Limb (tissue), 2 donors: ENCODE results near the gene USP49.
"Not testable (repeated sequence)": the region's sequence is repeated elsewhere in the genome, so short reads cannot be mapped to it uniquely, and the experiment has no call there.

Experiments
- DNase-seq, 2 donors: peaks; one replicate each; pipeline ENCODE4 v3.0.0-alpha.2; 2016; ENCODE audit errors: extremely low spot score in 2 of 2

Gene USP49

DNA sequence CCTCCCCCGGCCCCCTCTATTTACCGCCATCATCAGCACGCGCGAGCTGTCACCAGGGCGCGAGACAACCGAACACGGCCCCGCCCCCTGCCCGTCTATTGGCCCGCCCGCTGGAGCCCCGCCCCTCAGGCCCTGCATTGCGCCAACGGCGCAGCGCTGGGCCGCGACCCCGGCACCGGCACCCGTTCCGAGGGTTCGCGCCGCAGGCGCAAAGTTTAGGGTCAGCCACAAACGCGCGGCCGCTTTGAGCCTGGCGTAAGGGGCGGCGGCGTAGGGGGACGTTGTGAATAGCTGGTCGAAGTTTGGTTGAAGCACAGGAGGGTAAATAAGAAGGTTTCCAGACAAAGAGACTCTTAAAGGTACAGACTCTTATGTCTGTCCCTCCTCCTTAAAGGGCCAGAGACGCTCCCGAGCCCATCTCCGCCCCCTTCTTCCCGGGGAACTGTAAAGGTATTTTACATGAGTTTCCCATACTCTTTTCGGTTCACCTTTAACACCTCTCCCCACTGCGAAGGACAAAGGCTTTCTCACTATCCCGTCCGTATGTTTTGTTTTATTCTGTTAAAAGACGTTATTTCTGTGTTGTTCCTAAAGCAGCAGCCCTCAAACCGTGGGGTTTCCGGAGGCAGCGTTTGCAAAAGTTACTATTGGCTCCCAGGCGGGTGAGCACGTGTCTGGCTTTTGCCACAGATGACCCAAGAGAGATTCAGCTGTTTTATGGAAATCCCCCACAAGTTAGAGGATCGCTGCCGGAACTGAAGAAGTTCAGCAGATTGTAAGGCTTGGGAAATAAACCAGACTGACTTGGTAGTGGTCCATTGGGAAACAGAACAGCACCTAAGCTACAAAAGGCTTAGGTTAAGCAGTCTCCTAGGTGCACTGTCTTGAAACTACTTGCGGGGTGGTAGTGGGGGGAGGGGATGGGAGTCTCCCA, at the start of gene USP49:
Gene USP49 (minus strand): TSS at position 76 of the 934 bp plus-strand sequence. CDS start 88,392 bp downstream, outside the sequence.
- DNase-seq: peak; percentile 91 to 97

DNA sequence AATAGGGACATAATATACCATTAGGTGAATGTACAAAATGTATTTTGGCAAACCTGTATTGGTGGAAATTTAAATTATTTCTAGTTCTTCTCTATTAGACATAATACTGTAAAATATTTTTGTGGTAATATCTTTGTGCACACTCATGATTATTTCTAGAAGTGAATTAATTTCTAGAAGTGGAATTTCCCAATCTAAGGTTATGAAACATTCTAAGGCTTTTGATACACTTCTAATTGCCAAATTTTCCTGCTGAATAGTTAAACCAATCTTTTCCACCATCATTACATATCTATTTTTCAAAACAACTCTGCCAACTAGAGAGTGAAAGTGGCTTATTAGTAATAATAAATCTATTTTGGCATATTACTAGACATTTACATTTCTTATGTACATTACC, 48.3 kb upstream of the USP49 start:
- DNase-seq: no peak

DNA sequence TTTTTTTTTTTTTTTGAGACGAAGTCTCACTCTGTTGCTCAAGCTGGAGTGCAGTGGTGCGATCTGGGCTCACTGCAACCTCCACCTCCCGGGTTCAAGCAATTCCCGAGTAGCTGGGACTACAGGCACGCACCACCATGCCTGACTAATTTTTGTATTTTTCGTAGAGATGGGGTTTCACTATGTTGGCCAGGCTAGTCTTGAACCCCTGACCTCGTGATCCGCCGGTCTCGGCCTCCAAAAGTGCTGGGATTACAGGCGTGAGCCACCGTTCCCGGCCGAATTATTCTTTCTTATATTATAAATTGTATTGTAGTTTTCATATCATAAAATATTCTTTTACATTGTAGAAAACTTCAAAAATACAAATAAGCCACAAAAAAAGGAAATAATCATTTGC, 47.7 kb upstream of the USP49 start:
- DNase-seq: not testable (repeated sequence)

DNA sequence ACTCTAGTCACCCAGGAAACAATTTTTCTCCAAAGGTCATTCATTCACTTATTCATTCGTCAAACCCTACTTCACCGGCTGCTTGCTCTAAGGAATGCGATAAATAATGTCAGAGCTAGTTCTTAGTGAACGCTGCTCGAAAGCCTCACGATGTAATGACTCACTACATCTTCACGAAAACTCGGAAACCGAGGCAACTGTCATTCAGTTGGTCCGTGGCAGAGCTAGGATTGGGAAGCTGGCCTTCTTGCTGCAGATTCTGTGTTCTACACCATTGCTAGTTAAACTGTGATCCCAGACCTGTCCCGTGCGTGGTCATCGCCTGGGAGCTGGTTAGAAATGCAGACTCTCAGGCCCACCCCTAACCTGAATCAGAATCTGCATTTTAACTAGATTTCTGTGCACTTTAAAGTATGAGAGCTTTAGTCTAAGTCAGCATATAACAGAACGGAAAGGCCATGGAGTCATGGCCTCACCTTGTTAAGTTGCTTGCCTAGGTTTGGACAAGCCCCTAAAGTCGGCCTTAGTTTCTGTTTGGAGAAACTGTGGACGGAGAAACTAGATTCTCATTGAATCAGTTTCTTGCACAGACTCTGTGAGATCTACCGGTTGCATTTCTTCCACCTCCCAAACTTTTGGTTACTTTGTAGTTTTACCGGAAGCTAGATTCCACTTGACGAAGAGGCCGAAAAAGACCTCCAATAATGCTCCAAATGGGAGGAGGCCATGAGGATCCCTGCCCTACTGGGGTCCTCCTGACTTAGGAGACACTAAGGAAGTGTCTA, 47.1 kb upstream of the USP49 start:
- DNase-seq: no peak

DNA sequence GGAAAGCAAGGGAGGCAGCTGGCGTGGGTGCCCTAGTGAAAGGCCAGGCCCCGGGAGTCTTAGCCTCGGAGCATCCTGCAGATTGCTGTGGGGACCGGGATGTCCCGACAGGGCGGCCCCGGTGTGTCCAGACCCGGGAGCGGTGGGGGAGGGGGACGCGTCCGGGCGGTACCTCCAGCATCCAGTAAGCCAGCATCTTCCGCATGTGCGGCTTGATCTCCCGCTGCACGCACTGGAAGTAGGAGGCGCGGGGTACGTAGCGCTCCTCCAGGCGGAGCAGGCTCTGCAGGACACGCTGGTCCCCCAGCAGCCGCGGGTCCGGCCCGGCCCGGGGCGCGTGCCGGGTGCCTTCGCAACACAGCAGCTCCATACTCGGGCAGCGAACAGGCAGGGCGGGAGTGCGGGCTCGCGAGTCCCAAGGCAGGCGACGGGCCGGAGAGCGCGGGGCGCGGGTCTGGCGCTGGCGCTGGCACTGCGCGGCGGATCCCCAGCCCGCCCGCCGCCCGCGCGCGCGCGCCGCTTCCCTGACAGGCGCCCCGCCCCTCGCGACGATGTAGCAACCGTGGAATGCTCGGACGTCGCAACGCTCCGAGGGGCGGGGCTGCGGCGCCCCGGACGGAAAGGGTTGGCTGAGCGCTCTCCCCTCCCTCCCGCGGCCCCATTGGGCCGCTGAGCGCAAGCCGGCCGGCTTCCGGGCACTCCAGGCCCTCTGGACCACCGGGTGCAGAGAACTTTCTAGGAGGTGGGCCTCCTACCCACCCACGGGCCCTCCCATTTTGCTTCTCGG, 46.3 kb upstream of the USP49 start, which contains the start of gene CCND3:
Gene CCND3 (minus strand): TSS at position 529 of the 787 bp plus-strand sequence. CDS start 159 bp downstream, at position 370.
- DNase-seq: peak; percentile 92 to 94

DNA sequence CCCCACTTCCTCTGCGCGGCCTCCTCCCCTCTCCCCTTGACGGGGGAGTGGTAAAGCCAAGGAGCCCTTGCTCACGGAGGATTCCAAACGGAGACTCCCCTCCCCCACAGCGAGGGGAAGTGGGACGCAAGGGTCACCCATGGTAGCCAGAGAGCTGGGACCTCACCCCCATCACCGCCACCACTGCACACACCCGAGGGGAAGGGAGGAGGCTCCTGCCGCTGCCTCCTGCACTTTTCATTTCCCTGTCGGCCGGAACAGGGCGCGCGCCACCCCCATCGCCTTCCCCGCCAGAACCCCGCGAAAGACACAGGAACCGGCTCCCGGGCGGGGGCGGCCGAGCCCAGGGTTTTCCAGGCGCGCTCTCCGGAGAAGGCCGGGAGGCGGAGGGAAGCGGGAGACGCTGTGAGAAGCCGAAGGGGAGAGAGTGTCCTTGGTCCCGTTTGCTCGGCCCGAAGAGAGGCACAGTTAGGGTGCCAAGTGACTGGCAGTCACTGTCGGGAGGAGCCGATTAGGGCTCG, 45.6 kb upstream of the USP49 start:
- DNase-seq: peak in 1 of 2 donors; percentile 67

GRCh38 chr6:41939848-41940758, 44.9 kb upstream of the USP49 start:
- peak in 1 of 2 donors; percentile 42 for DNase-seq

GRCh38 chr6:41939176-41939847, 44.1 kb upstream of the USP49 start:
- DNase-seq: peak in 1 of 2 donors; percentile 60

GRCh38 chr6:41938590-41939175, 43.5 kb upstream of the USP49 start:
- peak in 1 of 2 donors; percentile 64 for DNase-seq

GRCh38 chr6:41937861-41938574, 42.8 kb upstream of the USP49 start:
- peak in 1 of 2 donors; percentile 45 for DNase-seq

DNA sequence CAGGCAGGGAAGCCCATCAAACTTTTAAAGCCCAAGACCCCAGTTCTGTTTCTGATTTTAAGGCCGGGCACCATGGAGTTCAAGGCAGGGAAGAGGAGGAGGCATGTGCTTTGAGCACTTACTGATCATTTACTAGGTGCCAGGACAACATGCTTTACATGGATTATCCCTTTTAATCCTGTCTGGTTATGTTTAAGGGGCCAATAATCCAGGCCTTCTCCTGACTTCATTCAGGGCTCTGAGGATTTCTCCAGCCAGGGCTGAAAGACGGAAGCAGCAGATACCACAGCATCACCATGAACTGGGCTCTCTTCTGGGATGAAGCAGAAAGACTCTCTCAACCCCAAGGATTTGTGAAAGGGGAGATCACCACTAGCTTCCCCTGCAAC, 42.3 kb upstream of the USP49 start:
- no peak for DNase-seq

DNA sequence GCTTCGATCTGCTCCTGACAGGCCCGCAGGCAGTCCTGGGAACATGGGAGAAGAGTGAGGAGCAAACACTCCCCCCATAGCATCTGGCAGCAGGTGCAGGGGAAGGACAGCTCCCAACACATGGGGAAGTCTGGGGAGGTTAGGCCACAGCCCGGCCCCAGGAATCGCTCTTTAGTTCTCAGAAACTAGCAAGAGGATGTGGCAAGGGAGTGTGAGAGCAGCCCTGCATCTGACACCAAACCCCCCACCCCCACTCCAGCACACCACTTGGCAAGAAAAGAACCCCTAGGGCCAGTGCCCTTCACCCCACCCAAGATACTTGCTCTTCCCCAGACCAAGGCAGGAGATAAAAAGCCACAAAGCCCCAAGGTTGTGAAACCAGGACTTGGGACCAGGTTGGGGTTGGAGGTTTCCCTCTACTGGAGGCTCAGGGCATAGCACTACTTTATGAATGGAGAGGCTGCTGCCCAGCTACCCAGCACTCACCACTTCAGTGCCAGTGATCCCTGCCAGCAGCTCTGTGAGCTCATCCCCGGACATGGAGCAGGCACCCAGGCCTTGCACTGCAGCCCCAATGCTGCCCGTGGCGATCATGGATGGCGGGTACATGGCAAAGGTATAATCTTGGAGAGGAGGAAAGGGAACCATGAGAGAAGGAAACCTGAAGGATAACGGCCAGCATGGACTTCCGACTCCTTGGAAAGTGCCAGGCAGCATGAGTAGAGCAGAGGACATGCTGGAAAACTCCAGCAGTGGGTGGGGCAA, 41.1 kb upstream of the USP49 start:
- peak in 1 of 2 donors; percentile 62 for DNase-seq

- DNase-seq: no peak
Measured at GRCh38 chr6:41935685-41936072, 40.5 kb upstream of the USP49 start.

GRCh38 chr6:41935193-41935574, 40.0 kb upstream of the USP49 start:
- DNase-seq: no peak

GRCh38 chr6:41934278-41935192, 39.4 kb upstream of the USP49 start:
- no peak for DNase-seq

DNA sequence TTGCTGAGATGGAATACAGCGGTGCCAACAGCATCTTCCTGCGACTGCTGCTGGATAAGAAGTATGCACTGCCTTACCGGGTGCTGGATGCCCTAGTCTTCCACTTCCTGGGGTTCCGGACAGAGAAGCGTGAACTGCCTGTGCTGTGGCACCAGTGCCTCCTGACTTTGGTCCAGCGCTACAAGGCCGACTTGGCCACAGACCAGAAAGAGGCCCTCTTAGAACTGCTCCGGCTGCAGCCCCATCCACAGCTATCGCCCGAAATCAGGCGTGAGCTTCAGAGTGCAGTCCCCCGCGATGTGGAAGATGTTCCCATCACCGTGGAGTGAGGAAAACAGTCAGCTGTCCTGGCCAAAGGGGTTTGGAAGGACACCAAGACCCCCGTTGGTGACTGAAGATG, 37.2 kb upstream of the USP49 start:
- no peak for DNase-seq

GRCh38 chr6:41931792-41932191, 36.6 kb upstream of the USP49 start:
- no peak for DNase-seq
